SK-N-SH (cell line): ENCODE data around the gene APOBEC2. TPM values are rescaled to one million over a fixed set of nuclear protein-coding genes. Genes with fewer than 3 reads are reported as not detected.
A peak's percentile ranks its signal among the peaks of the same experiment; 100 is the strongest.

Experiments used
- CTCF ChIA-PET: fragments of 300-600, 350-600 bp; formaldehyde crosslinking; extraction: SDS; loops from one replicate; lab custom pipeline; 2021; lab: Yijun Ruan, JAX
- POLR2A ChIA-PET: fragments of 350-600 bp; sonication (Branson Sonifier 250); formaldehyde crosslinking; extraction: SDS; loops from one replicate; lab custom pipeline; 2020; ENCODE audit warnings: antibody characterized with exemption, inconsistent platforms; lab: Yijun Ruan, JAX
- DNase-seq: peaks from one replicate; pipeline ENCODE4 v3.0.0; 2012
- H2AFZ ChIP-seq: fragments of 200-600 bp; sonication (generic); 2 replicates; pipeline ENCODE4 v1.8.1; 2016; ENCODE audit warnings: antibody characterized with exemption, mild to moderate bottlenecking, low read depth
- H3F3A ChIP-seq: fragments of 200-600 bp; sonication (generic); replicated peaks from 2 replicates; pipeline ENCODE3; 2016; ENCODE audit warnings: antibody characterized with exemption, mild to moderate bottlenecking; ENCODE audit not compliant: insufficient read depth
- H3K27ac ChIP-seq, 2 experiments: fragments of 200-500 bp in 1 of 2; fragments of 200-600 bp in 1 of 2; sonication (Bioruptor generic) in 1 of 2; sonication (generic), shearing (Covaris generic) in 1 of 2; 2 replicates each; pipeline versions ENCODE4 v1.5.1 to v1.6.1; 2014 to 2016; ENCODE audit warnings: low read depth in 2 of 2, inconsistent platforms in 1 of 2, low read length in 1 of 2, mild to moderate bottlenecking in 1 of 2, mixed read lengths in 1 of 2
- H3K27me3 ChIP-seq: fragments of 200-600 bp; sonication (generic), shearing (Covaris generic); 2 replicates; pipeline ENCODE4 v1.6.1; 2016; ENCODE audit warnings: mixed run types; ENCODE audit not compliant: insufficient read depth
- H3K36me3 ChIP-seq, 2 experiments: fragments of 200-500 bp in 1 of 2; fragments of 200-600 bp in 1 of 2; sonication (Bioruptor generic) in 1 of 2; sonication (generic) in 1 of 2; replicated peaks in 1 of 2; 2 replicates each; pipeline versions ENCODE3 to v1.5.1; 2014 to 2016; ENCODE audit warnings: low read length in 1 of 2, mild to moderate bottlenecking in 1 of 2; ENCODE audit not compliant: insufficient read depth in 2 of 2, control insufficient read depth in 1 of 2
- H3K4me1 ChIP-seq, 2 experiments: fragments of 200-500 bp in 1 of 2; fragments of 200-600 bp in 1 of 2; sonication (Bioruptor generic) in 1 of 2; sonication (generic), shearing (Covaris generic) in 1 of 2; 2 replicates each; pipeline versions ENCODE4 v1.5.1 to v1.6.1; 2014 to 2016; ENCODE audit warnings: low read depth in 1 of 2, low read length in 1 of 2, mixed run types in 1 of 2; ENCODE audit not compliant: insufficient read depth in 2 of 2, control insufficient read depth in 1 of 2
- H3K4me2 ChIP-seq: fragments of 200-600 bp; sonication (generic), shearing (Covaris generic); 2 replicates; pipeline ENCODE4 v1.6.1; 2017; ENCODE audit warnings: mixed run types
- H3K4me3 ChIP-seq, 2 experiments: fragments of 200-500 bp in 1 of 2; fragments of 200-600 bp in 1 of 2; sonication (Bioruptor generic) in 1 of 2; sonication (generic), shearing (Covaris generic) in 1 of 2; 2 replicates each; pipeline versions ENCODE4 v1.5.1 to v1.8.1; 2014 to 2016; ENCODE audit warnings: low read depth in 2 of 2, inconsistent platforms in 1 of 2, low read length in 1 of 2, mild to moderate bottlenecking in 1 of 2, mixed read lengths in 1 of 2, moderate library complexity in 1 of 2
- H3K79me2 ChIP-seq: fragments of 200-600 bp; sonication (generic); 2 replicates; pipeline ENCODE4 v1.8.1; 2017; ENCODE audit warnings: mild to moderate bottlenecking; ENCODE audit not compliant: insufficient read depth
- H3K9ac ChIP-seq: fragments of 200-600 bp; sonication (generic); 2 replicates; pipeline ENCODE4 v1.6.1; 2017; ENCODE audit warnings: mixed run types
- H3K9me2 ChIP-seq: fragments of 200-600 bp; sonication (generic); 2 replicates; pipeline ENCODE4 v1.6.1; 2017; ENCODE audit warnings: mixed run types
- H3K9me3 ChIP-seq: fragments of 200-600 bp; sonication (generic); 2 replicates; pipeline ENCODE4 v1.6.1; 2017; ENCODE audit warnings: mixed run types, mild to moderate bottlenecking, moderate library complexity
- H4K20me1 ChIP-seq: fragments of 200-600 bp; sonication (generic); 2 replicates; pipeline ENCODE4 v1.6.1; 2017; ENCODE audit warnings: mild to moderate bottlenecking, mixed run types; ENCODE audit not compliant: insufficient read depth
- CHD2 ChIP-seq: fragments of 150-350 bp; IDR thresholded peaks from 2 replicates; pipeline ENCODE4 v1.6.1; 2018; ENCODE audit warnings: low read length; ENCODE audit not compliant: partially characterized antibody
- EP300 ChIP-seq, 2 experiments: IDR thresholded peaks; 2 replicates each; pipeline versions ENCODE4 v1.4.0 to v1.6.1; 2012; ENCODE audit warnings: borderline replicate concordance in 1 of 2, low read depth in 1 of 2, low read length in 1 of 2
- FOXJ3 ChIP-seq: sonication (generic); formaldehyde crosslinking; IDR thresholded peaks from 2 replicates; pipeline ENCODE4 v1.5.1; 2020; ENCODE audit warnings: mild to moderate bottlenecking, missing genetic modification reagents
- GATA2 ChIP-seq: sonication (generic); formaldehyde crosslinking; IDR thresholded peaks from 2 replicates; pipeline ENCODE4 v1.5.0; 2020; ENCODE audit warnings: mild to moderate bottlenecking, missing genetic modification reagents
- IRF3 ChIP-seq: fragments of 150-350 bp; IDR thresholded peaks from 2 replicates; pipeline ENCODE4 v1.6.1; 2016; ENCODE audit warnings: mild to moderate bottlenecking, low read depth, low read length
- MAX ChIP-seq: IDR thresholded peaks from 2 replicates; pipeline ENCODE4 v1.4.0; 2012; ENCODE audit warnings: low read depth
- MEF2A ChIP-seq: IDR thresholded peaks from 2 replicates; pipeline ENCODE4 v1.4.0; 2012; ENCODE audit warnings: low read depth, borderline replicate concordance
- PBX3 ChIP-seq: IDR thresholded peaks from 2 replicates; pipeline ENCODE4; 2012
- POLR2AphosphoS5 ChIP-seq: IDR thresholded peaks from 2 replicates; pipeline ENCODE4 v1.6.1; 2012; ENCODE audit warnings: low read depth, low read length
- TAF1 ChIP-seq: IDR thresholded peaks from 2 replicates; pipeline ENCODE4 v1.6.1; 2012; ENCODE audit warnings: low read depth, mild to moderate bottlenecking, low read length, moderate library complexity, borderline replicate concordance
- USF1 ChIP-seq: IDR thresholded peaks from 2 replicates; pipeline ENCODE4 v1.4.0; 2012; ENCODE audit warnings: low read depth, borderline replicate concordance
- WGBS: methylation state at CpG from one replicate; pipeline ENCODE4 v1.1.6; 2017; ENCODE audit warnings: low lambda C conversion rate; 5-methylcytosine and 5-hydroxymethylcytosine counted together
- polyA plus RNA-seq, 3 experiments: library from polyadenylated mRNA; depleted of rRNA; stranded (reverse); fragments of >200 nt; gene quantifications; 2 replicates each; pipeline ENCODE4 v1.2.3, GENCODE V29; 2012

Gene APOBEC2
- polyA plus RNA-seq, 1 of the 3 experiments (the other 2 are of a cell fraction): not detected

- 0 out of 2 replicates have a peak, but pooled peaks have one; percentile 18 for TF ChIP-seq FOXJ3 (CRISPR knock-in tag)
Measured at GRCh38 chr6:41022294-41022693, 30.7 kb upstream of the APOBEC2 start (continued).

- no peak overlapping the region for H3K9ac ChIP-seq
- TF ChIP-seq GATA2 (CRISPR knock-in tag): peak; percentile 58
- no peak for TF ChIP-seq USF1
- no peak for TF ChIP-seq CHD2
- TF ChIP-seq MEF2A: no peak
- H3K4me3 ChIP-seq: no peak overlapping the region
- ChIA-PET POLR2A (interaction anchor here (1.3 kb wide), 1 partner anchor 50 kb away, joined by 3 read pairs; the partner anchor contains the start of gene NFYA), CTCF (interaction anchor here (0.5 to 1.7 kb wide), 9 partner anchors 10 to 1042 kb away, joined by 3 to 4 read pairs (median 3); no protein-coding TSS in a partner anchor)
- H3K79me2 ChIP-seq: no peaks in the 10 kb centered on the region
- no peaks in the 10 kb centered on the region for H3K9me3 ChIP-seq
- no peaks in the 10 kb centered on the region for H3K27me3 ChIP-seq
- H3F3A ChIP-seq: no peaks in the 10 kb centered on the region
- no peak overlapping the region for H3K4me2 ChIP-seq
- DNase-seq: peak; percentile 48
- peaks cover 0 to 20% of the 10 kb centered on the region in 2 experiments; a peak in 2 of 4 replicates for H3K4me1 ChIP-seq
- H3K36me3 ChIP-seq: no peaks in the 10 kb centered on the region
- H3K27ac ChIP-seq: no peak overlapping the region
- no peaks in the 10 kb centered on the region for H3K9me2 ChIP-seq
- H2AFZ ChIP-seq: no peak overlapping the region
- WGBS: 90% methylated on average over 3 of the region's 3 CpGs
- H4K20me1 ChIP-seq: no peaks in the 10 kb centered on the region
Measured at GRCh38 chr6:41023114-41023513, 29.9 kb upstream of the APOBEC2 start.

GRCh38 chr6:41025966-41026530, 27.0 kb upstream of the APOBEC2 start:
- Histone ChIP-seq H3F3A (no peaks in the 10 kb centered on the region), H3K4me1 (peaks cover 0 to 23% of the 10 kb centered on the region in 2 experiments; a peak in 2 of 4 replicates), H3K27ac (no peak overlapping the region), H3K9me3 (no peaks in the 10 kb centered on the region), H3K79me2 (no peaks in the 10 kb centered on the region), H3K4me2 (no peak overlapping the region), H3K27me3 (no peaks in the 10 kb centered on the region), H2AFZ (no peak overlapping the region), H3K4me3 (no peak overlapping the region), H3K9me2 (no peaks in the 10 kb centered on the region), H3K36me3 (no peaks in the 10 kb centered on the region), H4K20me1 (no peaks in the 10 kb centered on the region), H3K9ac (no peak overlapping the region)
- no peak for TF ChIP-seq TAF1
- no peak for TF ChIP-seq PBX3
- TF ChIP-seq IRF3: no peak
- TF ChIP-seq EP300 (IDR thresholded peaks at IDR 0.05; ENCODE audit: borderline replicate concordance in 1 of 2, low read depth in 1 of 2, low read length in 1 of 2): no peak
- no peak for TF ChIP-seq MAX
- TF ChIP-seq CHD2: no peak
- no peak for TF ChIP-seq POLR2AphosphoS5
- ChIA-PET CTCF (interaction anchor here (0.6 to 5.3 kb wide), 9 partner anchors 11 to 1045 kb away, joined by 3 to 50 read pairs (median 4); no protein-coding TSS in a partner anchor), POLR2A (no interaction called here)
- no peak for DNase-seq
- 78% methylated on average over 3 of the region's 3 CpGs for WGBS
